NCI-H2107 treated with DMSO at 0.1 percent for 48 hours (cell line): ENCODE data around the gene RAB40C.

Experiments used
- DNase-seq: peaks from one replicate; lab custom pipeline; 2025; ENCODE audit not compliant: unreplicated experiment; lab: John Stamatoyannopoulos, UW

RAB40C gene

DNA sequence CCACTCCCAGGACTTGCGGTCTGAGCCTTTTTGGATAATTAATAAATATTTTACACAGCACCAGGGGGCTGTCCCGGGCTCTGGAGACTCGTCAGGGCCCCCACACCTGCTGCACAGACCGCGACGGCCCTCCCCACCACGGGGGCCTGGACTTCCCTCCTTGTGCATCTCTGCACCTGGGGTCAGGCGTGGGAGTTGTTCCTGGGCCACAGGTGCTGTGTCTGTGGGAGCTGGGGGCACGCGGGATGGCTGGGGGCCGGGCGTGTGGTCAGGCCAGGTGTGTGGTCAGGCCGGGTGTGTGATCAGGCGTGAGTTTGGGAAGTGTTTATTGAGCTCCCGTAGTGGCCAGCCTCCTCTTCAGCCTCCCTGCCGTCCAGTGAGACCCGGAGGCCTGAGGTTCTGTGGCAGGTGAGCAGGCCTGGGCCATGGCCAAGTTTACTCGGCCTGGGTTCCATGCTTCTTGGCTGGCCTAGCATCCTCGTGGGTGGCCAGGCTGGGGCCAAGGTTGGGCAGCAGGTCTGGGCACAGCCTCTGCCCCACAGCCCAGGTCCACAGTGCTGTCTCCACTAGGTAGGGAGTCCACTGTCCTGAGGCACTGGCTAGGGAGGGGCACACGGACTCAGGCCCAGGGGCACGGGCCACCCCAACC, 88.5 kb downstream of the RAB40C start:
- DNase-seq, result no peak
